Endothelial cell of umbilical vein (primary cell): ENCODE data around the gene GATM. TPM values are rescaled to one million over a fixed set of nuclear protein-coding genes. Genes with fewer than 3 reads are reported as not detected.

ENCODE experiments used
- Bru-seq: library from RNA; stranded (reverse); fragments of 400-500 nt; gene quantifications from one replicate; lab custom pipeline; 2021; lab: Mats Ljungman, UMichigan
- BruChase-seq, 2 experiments: library from RNA; stranded (reverse); fragments of 400-500 nt; gene quantifications; one replicate each; lab custom pipeline; 2021; lab: Mats Ljungman, UMichigan
- BruUV-seq: library from RNA; stranded (reverse); fragments of 400-500 nt; replicated peaks from 2 replicates; lab custom pipeline; 2021; lab: Mats Ljungman, UMichigan
- CTCF ChIA-PET: fragments of 300-600, 350-600 bp; sonication (Branson Sonifier 250); formaldehyde crosslinking; loops from one replicate; lab custom pipeline; 2021; ENCODE audit warnings: antibody characterized with exemption, inconsistent platforms; lab: Charles Lee
- POLR2A ChIA-PET: fragments of 300-600, 350-600 bp; sonication (Branson Sonifier 250); formaldehyde crosslinking; loops from one replicate; lab custom pipeline; 2021; ENCODE audit warnings: antibody characterized with exemption, inconsistent platforms; lab: Charles Lee
- DNase-seq: peaks from one replicate; pipeline ENCODE4 v3.0.0-alpha.2; 2011; ENCODE audit warnings: low read depth, low spot score
- FAIRE-seq: peaks from 2 replicates; lab custom pipeline; 2011; peaks lifted over from hg19 to GRCh38; lab: Jason Lieb, UNC
- H2AFZ ChIP-seq: 2 replicates; pipeline ENCODE4 v1.6.0; 2012; ENCODE audit warnings: low read depth, low read length, control low read depth, inconsistent platforms
- H3K27ac ChIP-seq: 2 replicates; pipeline ENCODE4 v1.5.1; 2011; ENCODE audit warnings: low read depth, mild to moderate bottlenecking, control low read depth, low read length, moderate library complexity; ENCODE audit not compliant: insufficient read depth
- H3K27me3 ChIP-seq, 2 experiments: 2 replicates each; pipeline versions ENCODE4 v1.6.0 to v1.6.1; 2011; ENCODE audit warnings: low read length in 2 of 2, mixed read lengths in 1 of 2; ENCODE audit not compliant: control insufficient read depth in 2 of 2, insufficient read depth in 2 of 2
- H3K36me3 ChIP-seq, 2 experiments: 2 replicates in 1 of 2; 3 replicates in 1 of 2; pipeline ENCODE4 v1.5.1; 2011; ENCODE audit warnings: low read length in 2 of 2, mild to moderate bottlenecking in 1 of 2, moderate library complexity in 1 of 2; ENCODE audit not compliant: control insufficient read depth in 2 of 2, insufficient read depth in 2 of 2; ENCODE audit errors: extremely low read depth in 1 of 2
- H3K4me1 ChIP-seq: 3 replicates; pipeline ENCODE4 v1.5.1; 2011; ENCODE audit warnings: mild to moderate bottlenecking, low read length; ENCODE audit not compliant: control insufficient read depth, insufficient read depth; ENCODE audit errors: extremely low read depth
- H3K4me2 ChIP-seq: 2 replicates; pipeline ENCODE4 v1.6.1; 2011; ENCODE audit warnings: low read length, control low read depth, mixed read lengths; ENCODE audit not compliant: insufficient read depth
- H3K4me3 ChIP-seq, 3 experiments: fragments of 200-600 bp in 1 of 3; sonication (generic), shearing (Covaris generic) in 1 of 3; replicated peaks in 1 of 3; 2 replicates each; pipeline ENCODE4 v1.5.1; 2011 to 2016; ENCODE audit warnings: control low read depth in 3 of 3, low read length in 3 of 3, mild to moderate bottlenecking in 2 of 3, inconsistent platforms in 1 of 3, low read depth in 1 of 3, moderate library complexity in 1 of 3; ENCODE audit not compliant: insufficient read depth in 1 of 3
- H3K79me2 ChIP-seq: 2 replicates; pipeline ENCODE4 v1.6.0; 2012; ENCODE audit warnings: low read length, inconsistent platforms; ENCODE audit not compliant: control insufficient read depth, insufficient read depth
- H3K9ac ChIP-seq: replicated peaks from 2 replicates; pipeline ENCODE3; 2011; ENCODE audit warnings: low read length, control low read depth; ENCODE audit not compliant: insufficient read depth; ENCODE audit errors: extremely low read depth
- H3K9me1 ChIP-seq: replicated peaks from 3 replicates; pipeline ENCODE4 v1.6.0; 2011; ENCODE audit warnings: mild to moderate bottlenecking, low read length; ENCODE audit not compliant: control insufficient read depth, insufficient read depth; ENCODE audit errors: extremely low read depth
- H3K9me3 ChIP-seq: replicated peaks from 2 replicates; pipeline ENCODE4 v1.5.1; 2012; ENCODE audit warnings: low read length, inconsistent platforms; ENCODE audit not compliant: control insufficient read depth, insufficient read depth
- H4K20me1 ChIP-seq: replicated peaks from 2 replicates; pipeline ENCODE3; 2011; ENCODE audit warnings: mild to moderate bottlenecking, low read length; ENCODE audit not compliant: control insufficient read depth, insufficient read depth; ENCODE audit errors: extremely low read depth
- CTCF ChIP-seq, 2 donors: IDR thresholded peaks; 1 replicate in 1 of 2; 2 replicates in 1 of 2; pipeline ENCODE4 v1.5.1; 2011; ENCODE audit warnings: low read length in 2 of 2, mild to moderate bottlenecking in 2 of 2, moderate library complexity in 2 of 2, control low read depth in 1 of 2, inconsistent platforms in 1 of 2, low read depth in 1 of 2; ENCODE audit not compliant: insufficient read depth in 1 of 2; ENCODE audit errors: extremely low read depth in 1 of 2
- EZH2 ChIP-seq: IDR thresholded peaks from 2 replicates; pipeline ENCODE4 v1.6.1; 2012; ENCODE audit warnings: borderline replicate concordance, low read depth, mild to moderate bottlenecking, moderate library complexity, low read length, inconsistent platforms; ENCODE audit not compliant: severe bottlenecking
- FOS ChIP-seq: IDR thresholded peaks from 2 replicates; pipeline ENCODE4 v1.6.1; 2011; ENCODE audit warnings: mild to moderate bottlenecking, low read length, moderate library complexity, borderline replicate concordance; ENCODE audit not compliant: insufficient read depth
- GATA2 ChIP-seq: IDR thresholded peaks from 2 replicates; pipeline ENCODE4 v1.7.0; 2011; ENCODE audit warnings: low read depth, mild to moderate bottlenecking, moderate library complexity, mixed read lengths, low read length; ENCODE audit not compliant: insufficient read length, insufficient read depth
- MAX ChIP-seq: IDR thresholded peaks from 2 replicates; pipeline ENCODE4 v1.6.1; 2011; ENCODE audit not compliant: insufficient read depth, insufficient read length
- MYC ChIP-seq: IDR thresholded peaks from one replicate; pipeline ENCODE4 v1.6.1; 2011; ENCODE audit warnings: mild to moderate bottlenecking, low read depth, low read length
- POLR2A ChIP-seq: IDR thresholded peaks from 2 replicates; pipeline ENCODE4 v1.6.1; 2012; ENCODE audit warnings: low read depth, mild to moderate bottlenecking, control low read depth, low read length
- POLR2AphosphoS5 ChIP-seq: IDR thresholded peaks from 2 replicates; pipeline ENCODE4 v1.6.1; 2012; ENCODE audit warnings: low read depth, mild to moderate bottlenecking, control low read depth, low read length, moderate library complexity; ENCODE audit not compliant: insufficient read depth
- dilution Hi-C: fragments of 300-500 bp; cut with MboI; formaldehyde crosslinking; loops from one replicate; pipeline ENCODE4 v1.15.0; 2019; ENCODE audit warnings: low sequenced_read_pairs; ENCODE audit not compliant: extremely low pct_ligation_motif_present
- intact Hi-C: fragments of 100-400 bp; cut with micrococcal nuclease; formaldehyde crosslinking; loops from one replicate; pipeline ENCODE4 v1.10.0; 2022
- long read RNA-seq: library from polyadenylated mRNA; stranded (forward); transcript quantifications from one replicate; pipeline ENCODE4 v2.0.0, GENCODE V29; 2021
- polyA minus RNA-seq, 3 experiments: library from RNA; depleted of rRNA, polyadenylated mRNA; stranded (reverse); fragments of >200 nt; gene quantifications; 1 replicate in 1 of 3; 2 replicates in 2 of 3; pipeline ENCODE4 v1.2.3, GENCODE V29; 2011
- polyA plus RNA-seq, 4 experiments: library from polyadenylated mRNA; depleted of rRNA in 3 of 4; stranded (reverse) in 3 of 4; unstranded in 1 of 4; fragments of >200 nt; gene quantifications; 2 replicates each; pipeline versions ENCODE4 v1.2.1 to v1.2.3, GENCODE V29; 2011 to 2012; ENCODE audit warnings: missing spikeins in 1 of 4
- total RNA-seq: library from RNA; stranded (reverse); gene quantifications from 2 replicates; pipeline ENCODE4 v1.2.3, GENCODE V29; 2021

GATM gene
- total RNA-seq (0.48 and 0.60 TPM in 2 replicates), polyA plus RNA-seq (0.16 and 0.21 TPM in 2 replicates), polyA minus RNA-seq (0.51 and 1.4 TPM in 2 replicates), Bru-seq, nascent RNA (percentile 12 among the genes with signal in this experiment), BruChase-seq, experiment 1, labeled RNA remaining after a 6-hour chase (percentile 13 among the genes with signal in this experiment), BruChase-seq, experiment 2, labeled RNA remaining after a 2-hour chase (percentile 15 among the genes with signal in this experiment)
- polyA plus RNA-seq (2011; cell fraction: cytosol; rRNA removed) = 0.23 and 0.45 TPM in 2 replicates
- polyA plus RNA-seq (2011; cell fraction: nucleus; rRNA removed) = 0.34 and 0.43 TPM in 2 replicates
- polyA plus RNA-seq (2012) = 0.07 TPM in 1 of 2 replicates, not detected in the other
- polyA minus RNA-seq (2011; cell fraction: cytosol; rRNA and poly(A)+ RNA removed) = not detected
- 0.38 and 0.91 TPM in 2 replicates for polyA minus RNA-seq (2011; cell fraction: nucleus; rRNA and poly(A)+ RNA removed)
- long read RNA-seq, partial matches to known transcripts = 0 of 1 reads
- long read RNA-seq, other reads (novel, unspliced or antisense) = 1 of 1 reads

- ChIA-PET POLR2A (no interaction called here), CTCF (interaction anchor here (0.8 to 3.8 kb wide), 7 partner anchors 8 to 260 kb away, joined by 3 to 15 read pairs (median 6); a partner anchor contains a TSS)
- no peak within 1 kb of the TSS for H3K27ac ChIP-seq
- no peaks in the 10 kb centered on the region for H4K20me1 ChIP-seq
- dilution Hi-C loops (no loop called here), intact Hi-C loops (loop anchor here (2.0 kb wide), 1 partner anchor 24 kb away; a partner anchor contains a TSS)
- peak within 1 kb of the TSS; percentile 24 to 40 (median 35) for H3K4me3 ChIP-seq
- peaks cover 41 to 63% of the 10 kb centered on the region in 2 experiments for H3K27me3 ChIP-seq
- no peaks in the 10 kb centered on the region for H3K79me2 ChIP-seq
- peak within 1 kb of the TSS; percentile 80 for H3K4me2 ChIP-seq
- peak within 1 kb of the TSS; percentile 84 for H2AFZ ChIP-seq
- BruUV-seq = no TSS peak
- TF ChIP-seq FOS (peak; percentile 61), CTCF (IDR thresholded peaks at IDR 0.05; ENCODE audit: extremely low read depth in 1 of 2, insufficient read depth in 1 of 2, low read depth in 1 of 2, low read length in 2 of 2) (peak; percentile 29 to 64), GATA2 (no peak), POLR2AphosphoS5 (no peak), MYC (no peak), POLR2A (no peak), EZH2 (peak; percentile 58), MAX (peak; percentile 63)
- H3K9ac ChIP-seq = no peak within 1 kb of the TSS
- peak; percentile 82 for DNase-seq
- no peaks in the 10 kb centered on the region for H3K9me1 ChIP-seq
- peaks cover 13% of the 10 kb centered on the region for H3K4me1 ChIP-seq
- FAIRE-seq = peak; percentile 81
- no peaks in the 10 kb centered on the region for H3K9me3 ChIP-seq
- H3K36me3 ChIP-seq = no peaks in the 10 kb centered on the region
Measured at GRCh38 chr15:45378149-45378912, at the start of gene GATM. GATM (minus strand) TSS chr15:45378544; CDS start chr15:45378453, 91 bp downstream.
